Lung (tissue), 13 donors: ENCODE data around the gene HOMER1. TPM values are rescaled to one million over a fixed set of nuclear protein-coding genes. Genes with fewer than 3 reads are reported as not detected.

Experiments used
- ATAC-seq: fragments of 200-7000 bp; cut with Tn5 transposase; one replicate; pipeline ENCODE4 v1.9.1; 2020; ENCODE audit warnings: moderate number of reproducible peaks; ENCODE audit not compliant: insufficient read depth, low FRiP score
- DNase-seq, 3 donors: peaks; one replicate each; pipeline ENCODE4 v3.0.0-alpha.2; 2013 to 2017
- H3K27ac ChIP-seq, 2 donors: one replicate each; pipeline ENCODE4 v1.5.1; 2013; ENCODE audit warnings: mild to moderate bottlenecking in 2 of 2, moderate library complexity in 2 of 2, control low read depth in 1 of 2, inconsistent platforms in 1 of 2, low read depth in 1 of 2, low read length in 1 of 2
- H3K27me3 ChIP-seq, 3 donors: one replicate each; pipeline ENCODE4 v1.5.1; 2013; ENCODE audit warnings: low read length in 2 of 3; ENCODE audit not compliant: control insufficient read depth in 3 of 3, insufficient read depth in 3 of 3
- H3K36me3 ChIP-seq, 4 donors: one replicate each; pipeline ENCODE4 v1.5.1; 2013; ENCODE audit warnings: low read length in 4 of 4, mild to moderate bottlenecking in 1 of 4, moderate library complexity in 1 of 4; ENCODE audit not compliant: control insufficient read depth in 4 of 4, insufficient read depth in 4 of 4
- H3K4me1 ChIP-seq, 5 donors: one replicate each; pipeline ENCODE4 v1.5.1; 2013; ENCODE audit warnings: low read length in 5 of 5, mild to moderate bottlenecking in 2 of 5, moderate library complexity in 1 of 5; ENCODE audit not compliant: control insufficient read depth in 5 of 5, insufficient read depth in 5 of 5
- H3K4me3 ChIP-seq: one replicate; pipeline ENCODE4 v1.5.1; 2013; ENCODE audit warnings: mild to moderate bottlenecking, control low read depth, moderate library complexity
- H3K9ac ChIP-seq, 2 donors: one replicate each; pipeline ENCODE4 v1.5.1; 2013; ENCODE audit warnings: low read length in 2 of 2, control low read depth in 1 of 2; ENCODE audit not compliant: insufficient read depth in 1 of 2
- H3K9me3 ChIP-seq, 4 donors: one replicate each; pipeline ENCODE4 v1.5.1; 2013; ENCODE audit warnings: low read length in 3 of 4, mild to moderate bottlenecking in 1 of 4, moderate library complexity in 1 of 4; ENCODE audit not compliant: control insufficient read depth in 4 of 4, insufficient read depth in 3 of 4
- CTCF ChIP-seq: IDR thresholded peaks from 2 replicates; pipeline ENCODE4 v1.5.1; 2012; ENCODE audit warnings: mild to moderate bottlenecking; ENCODE audit errors: control extremely low read depth, extremely low read depth
- WGBS, 2 donors: extraction: QIAGEN DNeasy Blood & Tissue Kit; methylation state at CpG; one replicate each; pipeline ENCODE4 v1.1.7; 2013; 5-methylcytosine and 5-hydroxymethylcytosine counted together
- polyA plus RNA-seq, 2 donors: library from polyadenylated mRNA; stranded (reverse); fragments of 200-250 nt; gene quantifications; one replicate each; pipeline ENCODE4 v1.2.1, GENCODE V29; 2013
- small RNA-seq: library from RNA; depleted of rRNA; stranded (forward); fragments of <200 nt; gene quantifications from one replicate; pipeline ENCODE3, GENCODE V24; 2014; ENCODE audit warnings: low replicate concordance
- total RNA-seq, 2 donors: library from RNA; depleted of rRNA in 1 of 2; stranded (reverse); fragments of >200 nt in 1 of 2; gene quantifications; one replicate each; pipeline ENCODE4 v1.2.1, GENCODE V29; 2014 to 2021
- donor health status: control.
- donor health status: control.
- donor health status: Bipolar disorder and iron deficiency.
- donor health status: healthy.
- donor health status: DM: yes; HTN: yes; CAD: no.

Gene HOMER1
- total and polyA plus RNA-seq, 4 donors, result 1.2 to 15.4 (median 4.5) TPM

GRCh38 chr5:79333852-79334557 lies 179.9 kb downstream of the HOMER1 start:
- H3K9me3 ChIP-seq, result peaks cover 0 to 2% (median 0%) of the 10 kb centered on the region in 4 donors
- H3K27ac ChIP-seq, result no peak overlapping the region
- no peak for TF ChIP-seq CTCF
- WGBS, 2 donors, result 73 to 83% methylated on average over 10 of the region's 10 CpGs
- no peak for ATAC-seq
- H3K4me1 ChIP-seq, result no peaks in the 10 kb centered on the region
- DNase-seq, result no peak
- no peaks in the 10 kb centered on the region for H3K36me3 ChIP-seq
- no peaks in the 10 kb centered on the region for H3K27me3 ChIP-seq
- no peak overlapping the region for H3K9ac ChIP-seq
- no peak overlapping the region for H3K4me3 ChIP-seq

- ATAC-seq (no peak), DNase-seq (no peak)
- Histone ChIP-seq H3K9me3 (peaks cover 0 to 2% (median 0%) of the 10 kb centered on the region in 4 donors), H3K9ac (no peak overlapping the region), H3K27me3 (no peaks in the 10 kb centered on the region), H3K36me3 (peaks cover 0 to 3% (median under 1%) of the 10 kb centered on the region in 4 donors), H3K27ac (no peak overlapping the region), H3K4me1 (no peaks in the 10 kb centered on the region), H3K4me3 (no peak overlapping the region)
- TF ChIP-seq CTCF, result no peak
- 84 to 91% methylated on average over 5 of the region's 5 CpGs for WGBS, 2 donors
Measured at GRCh38 chr5:79330071-79330470, 183.9 kb downstream of the HOMER1 start.

- Histone ChIP-seq H3K36me3 (peaks cover 0 to 3% (median under 1%) of the 10 kb centered on the region in 4 donors), H3K9ac (no peak overlapping the region), H3K27me3 (no peaks in the 10 kb centered on the region), H3K9me3 (no peaks in the 10 kb centered on the region), H3K27ac (no peak overlapping the region), H3K4me1 (no peaks in the 10 kb centered on the region), H3K4me3 (no peak overlapping the region)
- no peak for ATAC-seq
- TF ChIP-seq CTCF, result no peak
- DNase-seq, result no peak
- 88% methylated on average over 4 of the region's 4 CpGs for WGBS, 2 donors
Measured at GRCh38 chr5:79329453-79329852, 184.5 kb downstream of the HOMER1 start.

Small RNAs within 50 kb of the gene (small RNA-seq; reads per million reads assigned to genes)
- not detected for gene RF00019

Other genes starting within 250 kb of the HOMER1 start
- gene TENT2, start 98.3 kb upstream of the HOMER1 start, total RNA-seq, result 100 to 1,000 TPM in 1 of 2 donors, 10 to 100 TPM in 1; 65.6 to 173 TPM
- gene TENT2, start 98.3 kb upstream of the HOMER1 start, polyA plus RNA-seq, result 10 to 100 TPM; 17.3 to 33.2 TPM
- 10 to 100 TPM in 1 of 2 donors, under 1 TPM in 1; 0.80 to 12.3 TPM for gene CMYA5, start 175.7 kb upstream of the HOMER1 start, total RNA-seq
- gene CMYA5, start 175.7 kb upstream of the HOMER1 start, polyA plus RNA-seq, result under 1 TPM; 0.29 to 0.65 TPM